Activated naive CD4-positive, alpha-beta T cell treated with anti-CD3 and anti-CD28 coated beads, Interleukin-2, amount 10 ng/mL, durations not matched to agents 7 days and 5 days (primary cell): ENCODE data around the gene MS4A12.
"Not testable (repeated sequence)": the region's sequence is repeated elsewhere in the genome, so short reads cannot be mapped to it uniquely, and the experiment has no call there.

Experiments used
- CTCF ChIA-PET: fragments of 350-600 bp; sonication (Branson Sonifier 250); formaldehyde crosslinking; loops from one replicate; lab custom pipeline; 2021; ENCODE audit warnings: antibody characterized with exemption; lab: Charles Lee
- DNase-seq: peaks from one replicate; pipeline ENCODE4 v3.0.0-alpha.2; 2020
- H3K27ac Mint-ChIP-seq: one replicate; pipeline ENCODE4 v1.8.0; 2021; ENCODE audit warnings: mild to moderate bottlenecking, moderate library complexity, mixed read lengths
- H3K27me3 Mint-ChIP-seq: one replicate; pipeline ENCODE4 v1.8.0; 2021; ENCODE audit warnings: mild to moderate bottlenecking, mixed read lengths
- H3K36me3 Mint-ChIP-seq: one replicate; pipeline ENCODE4 v1.8.0; 2021; ENCODE audit warnings: mixed read lengths
- H3K4me1 Mint-ChIP-seq: one replicate; pipeline ENCODE4 v1.8.0; 2021; ENCODE audit warnings: mixed read lengths
- H3K4me3 Mint-ChIP-seq: one replicate; pipeline ENCODE4 v1.8.0; 2021; ENCODE audit warnings: mild to moderate bottlenecking, moderate library complexity, mixed read lengths
- H3K9me3 Mint-ChIP-seq: one replicate; pipeline ENCODE4 v1.8.0; 2021; ENCODE audit warnings: mixed read lengths

MS4A12 gene

GRCh38 chr11:60492488-60493009 is at the start of gene MS4A12:
TSS of gene MS4A12 (plus strand) at chr11:60492778. CDS start at chr11:60497319, 4,541 bp downstream.
- Mint-ChIP-seq H3K4me1 (no peaks in the 10 kb centered on the region), H3K4me3 (no peak within 1 kb of the TSS), H3K9me3 (no peaks in the 10 kb centered on the region), H3K27me3 (peaks cover 27% of the 10 kb centered on the region), H3K36me3 (no peaks in the 10 kb centered on the region), H3K27ac (no peak within 1 kb of the TSS)
- CTCF ChIA-PET = no interaction called here
- DNase-seq = no peak

GRCh38 chr11:60447070-60447469 is 45.5 kb upstream of the MS4A12 start:
- Mint-ChIP-seq H3K9me3 (no peaks in the 10 kb centered on the region), H3K36me3 (no peaks in the 10 kb centered on the region), H3K4me1 (peaks cover 23% of the 10 kb centered on the region), H3K27ac (no peak overlapping the region), H3K4me3 (no peak overlapping the region), H3K27me3 (no peaks in the 10 kb centered on the region)
- no peak for DNase-seq
- CTCF ChIA-PET = no interaction called here

GRCh38 chr11:60447846-60448245 is 44.7 kb upstream of the MS4A12 start:
- no peaks in the 10 kb centered on the region for H3K36me3 Mint-ChIP-seq
- no peak overlapping the region for H3K27ac Mint-ChIP-seq
- CTCF ChIA-PET = no interaction called here
- H3K9me3 Mint-ChIP-seq = peaks cover 1% of the 10 kb centered on the region
- no peak overlapping the region for H3K4me3 Mint-ChIP-seq
- DNase-seq = no peak
- H3K4me1 Mint-ChIP-seq = peaks cover 23% of the 10 kb centered on the region
- H3K27me3 Mint-ChIP-seq = no peaks in the 10 kb centered on the region

GRCh38 chr11:60451185-60451584 is 41.4 kb upstream of the MS4A12 start:
- H3K27me3 Mint-ChIP-seq, DNase-seq, H3K27ac Mint-ChIP-seq, H3K4me3 Mint-ChIP-seq, H3K36me3 Mint-ChIP-seq, CTCF ChIA-PET, H3K9me3 Mint-ChIP-seq: not testable (repeated sequence)
- peaks cover 16% of the 10 kb centered on the region for H3K4me1 Mint-ChIP-seq

GRCh38 chr11:60454212-60454611 is 38.4 kb upstream of the MS4A12 start:
- H3K27me3 Mint-ChIP-seq = peaks cover 7% of the 10 kb centered on the region
- no peaks in the 10 kb centered on the region for H3K36me3 Mint-ChIP-seq
- no peak overlapping the region for H3K27ac Mint-ChIP-seq
- CTCF ChIA-PET = no interaction called here
- H3K4me1 Mint-ChIP-seq = no peaks in the 10 kb centered on the region
- H3K9me3 Mint-ChIP-seq = peaks cover 1% of the 10 kb centered on the region
- DNase-seq = no peak
- no peak overlapping the region for H3K4me3 Mint-ChIP-seq

- Mint-ChIP-seq H3K27me3 (peaks cover 7% of the 10 kb centered on the region), H3K36me3 (no peaks in the 10 kb centered on the region), H3K9me3 (peaks cover 1% of the 10 kb centered on the region), H3K27ac (no peak within 1 kb of the TSS), H3K4me1 (no peaks in the 10 kb centered on the region), H3K4me3 (no peak within 1 kb of the TSS)
- CTCF ChIA-PET = interaction anchor here (0.6 to 0.9 kb wide), 2 partner anchors 30 to 110 kb away, joined by 3 read pairs; no protein-coding TSS in a partner anchor
- no peak for DNase-seq
Measured at GRCh38 chr11:60455531-60456042, 37.0 kb upstream of the MS4A12 start, which contains the start of gene MS4A1. TSS of gene MS4A1 (plus strand) at chr11:60455847. CDS start at chr11:60462375, 6,528 bp downstream.

- no peak for DNase-seq
- H3K9me3 Mint-ChIP-seq = no peaks in the 10 kb centered on the region
- H3K36me3 Mint-ChIP-seq = no peaks in the 10 kb centered on the region
- CTCF ChIA-PET = interaction anchor here (0.6 kb wide), 1 partner anchor 160 kb away, joined by 3 read pairs; no protein-coding TSS in a partner anchor
- H3K4me3 Mint-ChIP-seq = no peak overlapping the region
- H3K4me1 Mint-ChIP-seq = no peaks in the 10 kb centered on the region
- H3K27me3 Mint-ChIP-seq = peaks cover 7% of the 10 kb centered on the region
- no peak overlapping the region for H3K27ac Mint-ChIP-seq
Measured at GRCh38 chr11:60457576-60457975, 35.0 kb upstream of the MS4A12 start.

GRCh38 chr11:60459345-60459744 is 33.2 kb upstream of the MS4A12 start:
- peaks cover 7% of the 10 kb centered on the region for H3K27me3 Mint-ChIP-seq
- CTCF ChIA-PET = interaction anchor here (0.6 kb wide), 1 partner anchor 50 kb away, joined by 3 read pairs; no protein-coding TSS in a partner anchor
- no peaks in the 10 kb centered on the region for H3K36me3 Mint-ChIP-seq
- DNase-seq = no peak
- H3K4me3 Mint-ChIP-seq = no peak overlapping the region
- H3K9me3 Mint-ChIP-seq = no peaks in the 10 kb centered on the region
- no peak overlapping the region for H3K27ac Mint-ChIP-seq
- no peaks in the 10 kb centered on the region for H3K4me1 Mint-ChIP-seq

GRCh38 chr11:60468829-60469228 is 23.7 kb upstream of the MS4A12 start:
- Mint-ChIP-seq H3K27ac (no peak overlapping the region), H3K36me3 (no peaks in the 10 kb centered on the region), H3K4me3 (no peak overlapping the region), H3K9me3 (no peaks in the 10 kb centered on the region), H3K27me3 (no peaks in the 10 kb centered on the region), H3K4me1 (no peaks in the 10 kb centered on the region)
- CTCF ChIA-PET = interaction anchor here (0.7 kb wide), 1 partner anchor 26 kb away, joined by 3 read pairs; no protein-coding TSS in a partner anchor
- no peak for DNase-seq

GRCh38 chr11:60469723-60470122 is 22.9 kb upstream of the MS4A12 start:
- Mint-ChIP-seq H3K4me1 (no peaks in the 10 kb centered on the region), H3K4me3 (no peak overlapping the region), H3K36me3 (no peaks in the 10 kb centered on the region), H3K27ac (no peak overlapping the region), H3K9me3 (no peaks in the 10 kb centered on the region), H3K27me3 (no peaks in the 10 kb centered on the region)
- DNase-seq = no peak
- CTCF ChIA-PET = no interaction called here

GRCh38 chr11:60477035-60477445 is 15.5 kb upstream of the MS4A12 start:
- no peaks in the 10 kb centered on the region for H3K27me3 Mint-ChIP-seq
- DNase-seq = no peak
- H3K36me3 Mint-ChIP-seq = no peaks in the 10 kb centered on the region
- peaks cover 3% of the 10 kb centered on the region for H3K4me1 Mint-ChIP-seq
- H3K4me3 Mint-ChIP-seq = no peak overlapping the region
- CTCF ChIA-PET = interaction anchor here (0.8 kb wide), 1 partner anchor 63 kb away, joined by 3 read pairs; no protein-coding TSS in a partner anchor
- no peaks in the 10 kb centered on the region for H3K9me3 Mint-ChIP-seq
- no peak overlapping the region for H3K27ac Mint-ChIP-seq

GRCh38 chr11:60482361-60482760 is 10.2 kb upstream of the MS4A12 start:
- peaks cover 7% of the 10 kb centered on the region for H3K27me3 Mint-ChIP-seq
- H3K27ac Mint-ChIP-seq = no peak overlapping the region
- DNase-seq = no peak
- H3K4me1 Mint-ChIP-seq = peaks cover 9% of the 10 kb centered on the region
- CTCF ChIA-PET = no interaction called here
- no peaks in the 10 kb centered on the region for H3K36me3 Mint-ChIP-seq
- no peak overlapping the region for H3K4me3 Mint-ChIP-seq
- H3K9me3 Mint-ChIP-seq = no peaks in the 10 kb centered on the region

GRCh38 chr11:60485987-60486386 is 6.6 kb upstream of the MS4A12 start:
- no peaks in the 10 kb centered on the region for H3K36me3 Mint-ChIP-seq
- H3K4me1 Mint-ChIP-seq = peaks cover 9% of the 10 kb centered on the region
- DNase-seq = peak; percentile 23
- H3K4me3 Mint-ChIP-seq = no peak overlapping the region
- H3K27me3 Mint-ChIP-seq = peaks cover 10% of the 10 kb centered on the region
- CTCF ChIA-PET = no interaction called here
- H3K27ac Mint-ChIP-seq = no peak overlapping the region
- H3K9me3 Mint-ChIP-seq = no peaks in the 10 kb centered on the region

- H3K9me3 Mint-ChIP-seq = no peaks in the 10 kb centered on the region
- CTCF ChIA-PET = no interaction called here
Measured at GRCh38 chr11:60493454-60493853, 876 bp downstream of the MS4A12 start.

GRCh38 chr11:60498399-60498798 is 5.8 kb downstream of the MS4A12 start:
- Mint-ChIP-seq H3K27me3 (peaks cover 48% of the 10 kb centered on the region), H3K36me3 (no peaks in the 10 kb centered on the region), H3K9me3 (no peaks in the 10 kb centered on the region), H3K27ac (no peak overlapping the region), H3K4me3 (no peak overlapping the region), H3K4me1 (no peaks in the 10 kb centered on the region)
- CTCF ChIA-PET = interaction anchor here (1.2 kb wide), 1 partner anchor 135 kb away, joined by 3 read pairs; no protein-coding TSS in a partner anchor
- no peak for DNase-seq

More at GRCh38 chr11:60493454-60493853, 876 bp downstream of the MS4A12 start:
- H3K27ac Mint-ChIP-seq = no peak overlapping the region
- no peak for DNase-seq
- no peaks in the 10 kb centered on the region for H3K4me1 Mint-ChIP-seq
- no peaks in the 10 kb centered on the region for H3K36me3 Mint-ChIP-seq
- no peak overlapping the region for H3K4me3 Mint-ChIP-seq
- peaks cover 27% of the 10 kb centered on the region for H3K27me3 Mint-ChIP-seq
